ENCODE results near the gene RCC1. TPM values are rescaled to one million over a fixed set of nuclear protein-coding genes. Genes with fewer than 3 reads are reported as not detected.

RCC1 gene, protein sequence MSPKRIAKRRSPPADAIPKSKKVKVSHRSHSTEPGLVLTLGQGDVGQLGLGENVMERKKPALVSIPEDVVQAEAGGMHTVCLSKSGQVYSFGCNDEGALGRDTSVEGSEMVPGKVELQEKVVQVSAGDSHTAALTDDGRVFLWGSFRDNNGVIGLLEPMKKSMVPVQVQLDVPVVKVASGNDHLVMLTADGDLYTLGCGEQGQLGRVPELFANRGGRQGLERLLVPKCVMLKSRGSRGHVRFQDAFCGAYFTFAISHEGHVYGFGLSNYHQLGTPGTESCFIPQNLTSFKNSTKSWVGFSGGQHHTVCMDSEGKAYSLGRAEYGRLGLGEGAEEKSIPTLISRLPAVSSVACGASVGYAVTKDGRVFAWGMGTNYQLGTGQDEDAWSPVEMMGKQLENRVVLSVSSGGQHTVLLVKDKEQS
- total RNA-seq (2014; rRNA removed) (96.5 and 119 TPM in 2 replicates), Bru-seq, nascent RNA (percentile 87 among the genes with signal in this experiment), BruChase-seq, experiment 1, labeled RNA remaining after a 6-hour chase (percentile 94 among the genes with signal in this experiment), BruChase-seq, experiment 2, labeled RNA remaining after a 2-hour chase (percentile 91 among the genes with signal in this experiment)
- long read RNA-seq, transcript RCC1-202 (10 exons, 2,424 nt) = major isoform, 15 of 60 reads
- long read RNA-seq, partial matches to known transcripts = 7 of 60 reads
- long read RNA-seq, other reads (novel, unspliced or antisense) = 37 of 60 reads

DNA sequence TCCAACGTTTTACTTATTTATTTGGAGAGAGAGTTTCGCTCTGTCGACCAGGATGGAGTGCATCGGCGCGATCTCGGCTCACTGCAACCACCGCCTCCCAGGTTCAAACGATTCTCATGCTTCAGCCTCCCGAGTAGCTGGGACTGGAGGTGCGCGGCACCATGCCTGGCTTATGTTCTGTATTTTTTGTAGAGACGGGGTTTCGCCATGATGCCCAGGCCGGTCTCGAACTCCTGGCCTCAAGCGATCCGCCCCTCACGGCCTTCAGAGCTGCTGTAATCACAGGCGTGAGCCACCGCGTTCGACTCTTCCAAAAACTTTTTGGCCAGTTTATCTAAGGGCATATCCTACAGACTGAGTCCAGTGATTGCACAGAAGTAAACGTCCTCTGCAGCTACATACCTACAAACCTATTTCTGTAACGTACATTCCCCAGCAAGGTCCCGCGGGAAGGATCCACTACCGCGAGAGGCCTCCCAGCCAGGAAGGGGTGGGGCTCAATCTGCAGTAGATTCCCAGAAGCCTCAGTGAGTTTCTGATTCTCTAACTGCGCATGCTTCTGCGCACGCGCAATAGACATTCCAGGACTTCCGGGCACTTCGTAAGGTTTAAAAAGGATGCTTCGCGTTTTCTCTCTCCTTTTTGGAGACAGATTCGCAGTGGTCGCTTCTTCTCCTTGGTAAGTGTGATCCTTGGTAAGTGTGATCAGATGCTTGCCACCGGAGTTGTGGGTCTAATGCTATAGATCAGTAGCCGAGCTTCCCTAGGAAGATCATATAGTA lies at the start of gene RCC1:
TSS of gene RCC1 (plus strand) at position 638 of the 782 bp plus-strand sequence. CDS start 23,824 bp downstream, outside the sequence.
- H3K79me2 ChIP-seq (ENCODE audit: low read length) = peaks cover 54% of the 10 kb centered on the region
- H3K4me3 ChIP-seq (ENCODE audit: low read length) = peak within 1 kb of the TSS; percentile 92
- H3K27ac ChIP-seq (ENCODE audit: low read length) = peak within 1 kb of the TSS; percentile 75
- TF ChIP-seq EZH2 (IDR thresholded peaks at IDR 0.05; ENCODE audit: low read length, unreplicated experiment) (no peak), EZH2phosphoT487 (IDR thresholded peaks at IDR 0.05; ENCODE audit: borderline replicate concordance, low read length) (no peak)
- TF ChIP-seq, protein P1, sequence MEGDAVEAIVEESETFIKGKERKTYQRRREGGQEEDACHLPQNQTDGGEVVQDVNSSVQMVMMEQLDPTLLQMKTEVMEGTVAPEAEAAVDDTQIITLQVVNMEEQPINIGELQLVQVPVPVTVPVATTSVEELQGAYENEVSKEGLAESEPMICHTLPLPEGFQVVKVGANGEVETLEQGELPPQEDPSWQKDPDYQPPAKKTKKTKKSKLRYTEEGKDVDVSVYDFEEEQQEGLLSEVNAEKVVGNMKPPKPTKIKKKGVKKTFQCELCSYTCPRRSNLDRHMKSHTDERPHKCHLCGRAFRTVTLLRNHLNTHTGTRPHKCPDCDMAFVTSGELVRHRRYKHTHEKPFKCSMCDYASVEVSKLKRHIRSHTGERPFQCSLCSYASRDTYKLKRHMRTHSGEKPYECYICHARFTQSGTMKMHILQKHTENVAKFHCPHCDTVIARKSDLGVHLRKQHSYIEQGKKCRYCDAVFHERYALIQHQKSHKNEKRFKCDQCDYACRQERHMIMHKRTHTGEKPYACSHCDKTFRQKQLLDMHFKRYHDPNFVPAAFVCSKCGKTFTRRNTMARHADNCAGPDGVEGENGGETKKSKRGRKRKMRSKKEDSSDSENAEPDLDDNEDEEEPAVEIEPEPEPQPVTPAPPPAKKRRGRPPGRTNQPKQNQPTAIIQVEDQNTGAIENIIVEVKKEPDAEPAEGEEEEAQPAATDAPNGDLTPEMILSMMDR (conservative IDR thresholded peaks at IDR 0.05; ENCODE audit: low read depth, low read length) = no peak
- H3K27me3 ChIP-seq (ENCODE audit: low read length) = no peaks in the 10 kb centered on the region
- ATAC-seq (peak; percentile 73), DNase-seq (peak; percentile 99)
- ChIA-PET POLR2A (ENCODE audit: unreplicated experiment) (interaction anchor here (0.5 to 0.7 kb wide), 7 partner anchors 44 to 1140 kb away, joined by 3 to 13 read pairs (median 4); no protein-coding TSS in a partner anchor), CTCF (no interaction called here)
- intact Hi-C loops (cut with micrococcal nuclease) = loop anchor here (5.0 kb wide), 2 partner anchors 48 to 88 kb away; no protein-coding TSS in a partner anchor
- H4K20me1 ChIP-seq (ENCODE audit: low read length) = peaks cover 36% of the 10 kb centered on the region
- peak within 1 kb of the TSS; percentile 99 for H3K9ac ChIP-seq (ENCODE audit: low read length)
- no peaks in the 10 kb centered on the region for H3K9me2 ChIP-seq (replicated peaks; ENCODE audit: low read length)
- TSS peak; percentile 97 for BruUV-seq (replicated peaks)
- H3F3A ChIP-seq (ENCODE audit: low read length, unreplicated experiment) = peaks cover 43% of the 10 kb centered on the region
- peak within 1 kb of the TSS; percentile 84 for H2AFZ ChIP-seq (ENCODE audit: low read length)
- H3K4me2 ChIP-seq (ENCODE audit: low read length) = peak within 1 kb of the TSS; percentile 92
- H3K4me1 ChIP-seq (ENCODE audit: insufficient read depth, low read length) = peaks cover 36% of the 10 kb centered on the region
- peaks cover 40% of the 10 kb centered on the region for H3K36me3 ChIP-seq (ENCODE audit: low read depth, low read length)
- no peaks in the 10 kb centered on the region for H3K9me3 ChIP-seq (ENCODE audit: low read length)

DNA sequence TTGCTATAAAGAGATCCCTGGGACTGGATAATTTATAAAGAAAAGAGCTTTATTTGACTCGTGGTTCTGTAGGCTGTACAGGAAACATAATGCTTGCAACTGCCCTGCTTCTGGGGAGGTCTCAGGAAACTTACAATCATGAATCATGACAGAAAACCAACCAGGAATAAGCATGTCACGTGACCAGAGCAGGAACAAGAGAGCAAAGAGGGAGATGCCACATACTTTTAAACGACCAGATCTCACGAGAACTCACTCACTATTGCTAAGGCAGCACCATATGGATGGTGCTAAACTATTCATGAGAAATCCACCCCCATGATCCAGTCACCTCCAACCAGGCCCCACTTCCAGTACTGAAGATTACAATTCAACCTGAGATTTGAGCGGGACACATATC lies 49.8 kb upstream of the RCC1 start:
- ChIA-PET POLR2A (ENCODE audit: unreplicated experiment) (no interaction called here), CTCF (no interaction called here)
- Histone ChIP-seq H3K27me3 (ENCODE audit: low read length) (no peaks in the 10 kb centered on the region), H4K20me1 (ENCODE audit: low read length) (no peaks in the 10 kb centered on the region), H3F3A (ENCODE audit: low read length, unreplicated experiment) (no peaks in the 10 kb centered on the region), H3K36me3 (ENCODE audit: low read depth, low read length) (peaks cover 3% of the 10 kb centered on the region; the same call in 1 of the 2 replicates), H3K4me2 (ENCODE audit: low read length) (no peak overlapping the region), H3K9ac (ENCODE audit: low read length) (no peak overlapping the region), H3K27ac (ENCODE audit: low read length) (no peak overlapping the region), H3K9me2 (replicated peaks; ENCODE audit: low read length) (no peaks in the 10 kb centered on the region), H2AFZ (ENCODE audit: low read length) (no peak overlapping the region), H3K4me3 (ENCODE audit: low read length) (no peak overlapping the region), H3K79me2 (ENCODE audit: low read length) (peaks cover 17% of the 10 kb centered on the region), H3K9me3 (ENCODE audit: low read length) (no peaks in the 10 kb centered on the region), H3K4me1 (ENCODE audit: insufficient read depth, low read length) (peaks cover 14% of the 10 kb centered on the region; the same call in 1 of the 2 replicates)
- ATAC-seq (peak; percentile 60), DNase-seq (no peak)
- TF ChIP-seq, protein P1 (conservative IDR thresholded peaks at IDR 0.05; ENCODE audit: low read depth, low read length) = no peak
- TF ChIP-seq EZH2 (IDR thresholded peaks at IDR 0.05; ENCODE audit: low read length, unreplicated experiment) (no peak), EZH2phosphoT487 (IDR thresholded peaks at IDR 0.05; ENCODE audit: borderline replicate concordance, low read length) (no peak)
- no TSS peak for BruUV-seq (replicated peaks)
- intact Hi-C loops (cut with micrococcal nuclease) = loop anchor here (5.0 kb wide), 1 partner anchor 51 kb away; the partner anchor contains the start of gene RCC1
